GF-D8 (cell line): ENCODE data around the gene MYO1B.
A peak's percentile ranks its signal among the peaks of the same experiment; 100 is the strongest.

Source experiments
- DNase-seq: peaks from one replicate; lab custom pipeline; 2025; lab: John Stamatoyannopoulos, UW

MYO1B gene

GRCh38 chr2:191245046-191245868 is at the start of gene MYO1B:
MYO1B (plus strand) TSS chr2:191245404; CDS start chr2:191276896, 31,492 bp downstream.
- no peak for DNase-seq

GRCh38 chr2:191197096-191197495 is 48.1 kb upstream of the MYO1B start:
- DNase-seq, result no peak

GRCh38 chr2:191198271-191198670 is 46.9 kb upstream of the MYO1B start:
- DNase-seq, result no peak

GRCh38 chr2:191199929-191200512 is 45.2 kb upstream of the MYO1B start:
- no peak for DNase-seq

- no peak for DNase-seq
Observed at GRCh38 chr2:191200910-191201309, 44.3 kb upstream of the MYO1B start.

GRCh38 chr2:191202209-191202721 is 42.9 kb upstream of the MYO1B start:
- no peak for DNase-seq

- no peak for DNase-seq
Observed at GRCh38 chr2:191202881-191203397, 42.3 kb upstream of the MYO1B start.

- DNase-seq, result no peak
Observed at GRCh38 chr2:191204433-191204832, 40.8 kb upstream of the MYO1B start.

- DNase-seq, result no peak
Observed at GRCh38 chr2:191206613-191207471, 38.4 kb upstream of the MYO1B start.

GRCh38 chr2:191209340-191209739 is 35.9 kb upstream of the MYO1B start:
- no peak for DNase-seq

GRCh38 chr2:191212119-191212518 is 33.1 kb upstream of the MYO1B start:
- no peak for DNase-seq

- DNase-seq, result no peak
Observed at GRCh38 chr2:191213333-191213732, 31.9 kb upstream of the MYO1B start.

GRCh38 chr2:191215230-191215629 is 30.0 kb upstream of the MYO1B start:
- DNase-seq, result no peak

GRCh38 chr2:191215666-191216065 is 29.5 kb upstream of the MYO1B start:
- DNase-seq, result no peak

GRCh38 chr2:191217580-191217979 is 27.6 kb upstream of the MYO1B start:
- DNase-seq, result no peak

- DNase-seq, result no peak
Observed at GRCh38 chr2:191218292-191218898, 26.8 kb upstream of the MYO1B start.

- DNase-seq, result no peak
Observed at GRCh38 chr2:191220671-191221070, 24.5 kb upstream of the MYO1B start.

- DNase-seq, result no peak
Observed at GRCh38 chr2:191221666-191222065, 23.5 kb upstream of the MYO1B start.

- peak; percentile 26 for DNase-seq
Observed at GRCh38 chr2:191222507-191222906, 22.7 kb upstream of the MYO1B start.

GRCh38 chr2:191222952-191223351 is 22.3 kb upstream of the MYO1B start:
- no peak for DNase-seq

GRCh38 chr2:191225126-191225525 is 20.1 kb upstream of the MYO1B start:
- no peak for DNase-seq

- DNase-seq, result no peak
Observed at GRCh38 chr2:191225690-191226089, 19.5 kb upstream of the MYO1B start.
